Endodermal cell (in vitro differentiated cells): Measurements from ENCODE around the gene SMIM41. TPM values are rescaled to one million over a fixed set of nuclear protein-coding genes. Genes with fewer than 3 reads are reported as not detected.
A peak's percentile ranks its signal among the peaks of the same experiment; 100 is the strongest.

ENCODE experiments used
- DNase-seq: peaks from one replicate; pipeline ENCODE4 v3.0.0-alpha.2; 2017
- H3K27ac ChIP-seq: 2 replicates; pipeline ENCODE4 v1.5.1; 2013; ENCODE audit warnings: mild to moderate bottlenecking, low read depth, low read length, moderate library complexity
- H3K27me3 ChIP-seq: 2 replicates; pipeline ENCODE4 v1.6.1; 2013; ENCODE audit warnings: mild to moderate bottlenecking, low read length, moderate library complexity; ENCODE audit not compliant: insufficient read depth, control insufficient read depth, poor library complexity, severe bottlenecking
- H3K36me3 ChIP-seq: 2 replicates; pipeline ENCODE4 v1.7.0; 2013; ENCODE audit warnings: mild to moderate bottlenecking, low read length, moderate library complexity; ENCODE audit not compliant: control insufficient read depth, insufficient read depth
- H3K4me1 ChIP-seq: one replicate; pipeline ENCODE4 v1.7.0; 2013; ENCODE audit warnings: low read length; ENCODE audit not compliant: control insufficient read depth, insufficient read depth
- H3K4me3 ChIP-seq: 2 replicates; pipeline ENCODE4 v1.5.1; 2013; ENCODE audit warnings: mild to moderate bottlenecking, low read length, moderate library complexity
- H3K9ac ChIP-seq: 2 replicates; pipeline ENCODE4 v1.6.1; 2013; ENCODE audit warnings: mild to moderate bottlenecking, low read length, moderate library complexity; ENCODE audit not compliant: poor library complexity, severe bottlenecking; ENCODE audit errors: extremely low read depth
- H3K9me3 ChIP-seq: 2 replicates; pipeline ENCODE4 v1.6.1; 2013; ENCODE audit warnings: mild to moderate bottlenecking, low read length, moderate library complexity; ENCODE audit not compliant: control insufficient read depth
- H3K27ac Mint-ChIP-seq: 2 replicates; pipeline ENCODE4 v1.8.0; 2020; ENCODE audit warnings: mixed read lengths
- H3K27me3 Mint-ChIP-seq: 2 replicates; pipeline ENCODE4 v1.8.0; 2021; ENCODE audit warnings: mild to moderate bottlenecking, mixed read lengths; ENCODE audit not compliant: insufficient read depth
- H3K36me3 Mint-ChIP-seq: 2 replicates; pipeline ENCODE4 v1.8.0; 2020; ENCODE audit warnings: low read depth, mixed read lengths
- H3K4me1 Mint-ChIP-seq: 2 replicates; pipeline ENCODE4 v1.8.0; 2020; ENCODE audit warnings: mixed read lengths
- H3K4me3 Mint-ChIP-seq: 2 replicates; pipeline ENCODE4 v1.8.0; 2020; ENCODE audit warnings: mild to moderate bottlenecking, moderate library complexity, mixed read lengths
- H3K9me3 Mint-ChIP-seq: 2 replicates; pipeline ENCODE4 v1.8.0; 2020; ENCODE audit warnings: mild to moderate bottlenecking, mixed read lengths
- CTCF ChIP-seq: fragments of 200-600 bp; sonication (generic); conservative IDR thresholded peaks from 2 replicates; pipeline ENCODE4 v1.5.0; 2021; ENCODE audit warnings: antibody characterized with exemption, mild to moderate bottlenecking
- WGBS, 2 experiments: methylation state at CpG; one replicate each; pipeline versions ENCODE4 v1.1.5 to v1.1.7; 2013; ENCODE audit warnings: missing lambda C conversion rate in 2 of 2, mixed read lengths in 1 of 2; ENCODE audit not compliant: insufficient coverage in 1 of 2, insufficient read length in 1 of 2; 5-methylcytosine and 5-hydroxymethylcytosine counted together
- total RNA-seq, 2 donors: library from RNA; stranded (reverse); fragmentation: NEBNext Ultra II Directional in 1 of 2; extraction: Animal tissue kit (Norgen Biotek cat#: 25700) in 1 of 2; gene quantifications; 2 replicates in 1 of 2; 3 replicates in 1 of 2; pipeline ENCODE4 v1.2.1, GENCODE V29; 2021

Gene SMIM41
- total RNA-seq, 2 donors from 2014 or later: not detected

DNA sequence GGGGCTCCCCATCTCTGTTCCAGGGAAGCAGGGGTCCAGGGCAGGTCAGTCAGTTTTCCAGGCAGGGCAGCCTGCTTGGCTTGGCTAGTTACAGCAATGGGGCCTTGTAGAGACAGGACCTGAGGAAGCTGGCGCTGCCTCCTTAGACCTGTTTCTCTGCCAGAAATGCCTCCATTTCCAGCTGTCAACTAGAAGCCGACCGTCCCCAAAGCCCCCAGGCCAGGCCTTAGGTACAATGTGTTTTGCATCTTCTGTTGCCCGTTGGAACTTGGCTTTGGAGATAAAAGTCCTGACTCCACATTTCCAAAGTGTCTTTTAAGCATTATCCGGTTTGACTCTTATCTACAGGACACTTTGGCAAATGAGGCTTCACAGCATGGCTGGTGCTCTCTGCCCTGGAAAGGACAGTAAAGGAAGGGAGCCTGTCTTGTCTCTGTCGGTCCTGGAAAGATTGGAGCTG, 69.7 kb downstream of the SMIM41 start:
- Histone ChIP-seq H3K9ac (no peak overlapping the region), H3K27ac (no peak overlapping the region), H3K27me3 (no peaks in the 10 kb centered on the region), H3K4me1 (no peaks in the 10 kb centered on the region), H3K36me3 (no peaks in the 10 kb centered on the region), H3K9me3 (no peaks in the 10 kb centered on the region), H3K4me3 (no peak overlapping the region)
- Mint-ChIP-seq H3K4me3 (no peak overlapping the region), H3K9me3 (no peaks in the 10 kb centered on the region), H3K27me3 (no peaks in the 10 kb centered on the region), H3K36me3 (no peaks in the 10 kb centered on the region), H3K4me1 (peaks cover 5% of the 10 kb centered on the region), H3K27ac (no peak overlapping the region)
- TF ChIP-seq CTCF: no peak
- WGBS, 2 experiments: 78 to 86% methylated on average over 6 of the region's 6 CpGs
- DNase-seq: peak; percentile 62

GRCh38 chr12:52149651-52150241, 70.2 kb downstream of the SMIM41 start:
- no peaks in the 10 kb centered on the region for H3K27me3 ChIP-seq
- DNase-seq: peak; percentile 72
- Mint-ChIP-seq H3K27me3 (no peaks in the 10 kb centered on the region), H3K27ac (no peak overlapping the region), H3K4me3 (no peak overlapping the region), H3K36me3 (no peaks in the 10 kb centered on the region), H3K4me1 (peaks cover 5% of the 10 kb centered on the region), H3K9me3 (no peaks in the 10 kb centered on the region)
- H3K4me3 ChIP-seq: no peak overlapping the region
- no peaks in the 10 kb centered on the region for H3K9me3 ChIP-seq
- no peaks in the 10 kb centered on the region for H3K36me3 ChIP-seq
- H3K4me1 ChIP-seq: no peaks in the 10 kb centered on the region
- H3K27ac ChIP-seq: no peak overlapping the region
- WGBS, 2 experiments: 69 to 82% methylated on average over 5 of the region's 5 CpGs
- no peak for TF ChIP-seq CTCF
- no peak overlapping the region for H3K9ac ChIP-seq

GRCh38 chr12:52151153-52151836, 71.8 kb downstream of the SMIM41 start:
- Mint-ChIP-seq H3K27ac (no peak overlapping the region), H3K36me3 (no peaks in the 10 kb centered on the region), H3K4me3 (no peak overlapping the region), H3K9me3 (no peaks in the 10 kb centered on the region), H3K27me3 (no peaks in the 10 kb centered on the region), H3K4me1 (no peaks in the 10 kb centered on the region)
- H3K36me3 ChIP-seq: no peaks in the 10 kb centered on the region
- no peak overlapping the region for H3K4me3 ChIP-seq
- no peaks in the 10 kb centered on the region for H3K9me3 ChIP-seq
- H3K27me3 ChIP-seq: no peaks in the 10 kb centered on the region
- H3K4me1 ChIP-seq: no peaks in the 10 kb centered on the region
- no peak overlapping the region for H3K9ac ChIP-seq
- TF ChIP-seq CTCF: no peak
- 88 to 90% methylated on average over 8 to 10 of the region's 10 CpGs for WGBS, 2 experiments
- no peak overlapping the region for H3K27ac ChIP-seq
- DNase-seq: peak; percentile 50
